HG02870 (cell line): ENCODE data around the gene TNFRSF21.
"Not testable (repeated sequence)": the region's sequence is repeated elsewhere in the genome, so short reads cannot be mapped to it uniquely, and the experiment has no call there.

Source experiments
- ATAC-seq: cut with Tn5 transposase; IDR thresholded peaks from one replicate; pipeline ENCODE4 v1.9.1; 2021; ENCODE audit warnings: mild to moderate bottlenecking, moderate library complexity; ENCODE audit not compliant: unreplicated experiment

TNFRSF21 gene

DNA sequence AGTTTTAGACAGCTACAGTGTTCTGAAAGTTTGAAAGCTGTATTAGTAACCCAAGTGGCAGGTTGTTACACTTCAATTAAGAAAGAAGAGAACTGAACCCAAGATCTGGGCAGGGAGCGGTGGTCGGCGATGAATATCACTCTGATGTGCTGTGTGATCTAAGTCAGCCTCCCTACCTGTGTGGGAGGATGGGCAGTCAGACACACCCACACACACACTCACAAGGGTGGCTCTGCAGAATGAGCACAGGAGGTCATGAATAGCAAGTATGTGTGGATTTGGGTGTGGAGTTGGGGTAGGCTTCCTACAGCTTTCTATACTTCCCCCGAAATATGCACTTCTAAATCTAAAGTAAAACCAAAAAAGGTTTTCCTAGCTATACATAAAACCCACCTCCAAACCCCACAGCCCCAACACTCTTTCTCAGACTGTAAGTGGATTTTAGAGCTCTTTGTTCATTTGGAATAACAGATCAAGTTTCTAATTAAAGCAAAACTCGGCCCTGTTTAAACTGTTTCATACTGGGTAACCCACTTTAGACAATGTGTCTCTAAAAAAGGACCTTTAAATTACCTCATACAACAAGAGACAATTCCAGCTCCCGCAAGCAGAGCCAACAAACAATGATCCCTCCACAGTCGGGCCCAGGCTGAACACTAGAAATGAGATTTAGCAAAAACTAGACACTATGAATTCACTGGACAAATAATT is 19.4 kb downstream of the TNFRSF21 start:
- no peak for ATAC-seq

DNA sequence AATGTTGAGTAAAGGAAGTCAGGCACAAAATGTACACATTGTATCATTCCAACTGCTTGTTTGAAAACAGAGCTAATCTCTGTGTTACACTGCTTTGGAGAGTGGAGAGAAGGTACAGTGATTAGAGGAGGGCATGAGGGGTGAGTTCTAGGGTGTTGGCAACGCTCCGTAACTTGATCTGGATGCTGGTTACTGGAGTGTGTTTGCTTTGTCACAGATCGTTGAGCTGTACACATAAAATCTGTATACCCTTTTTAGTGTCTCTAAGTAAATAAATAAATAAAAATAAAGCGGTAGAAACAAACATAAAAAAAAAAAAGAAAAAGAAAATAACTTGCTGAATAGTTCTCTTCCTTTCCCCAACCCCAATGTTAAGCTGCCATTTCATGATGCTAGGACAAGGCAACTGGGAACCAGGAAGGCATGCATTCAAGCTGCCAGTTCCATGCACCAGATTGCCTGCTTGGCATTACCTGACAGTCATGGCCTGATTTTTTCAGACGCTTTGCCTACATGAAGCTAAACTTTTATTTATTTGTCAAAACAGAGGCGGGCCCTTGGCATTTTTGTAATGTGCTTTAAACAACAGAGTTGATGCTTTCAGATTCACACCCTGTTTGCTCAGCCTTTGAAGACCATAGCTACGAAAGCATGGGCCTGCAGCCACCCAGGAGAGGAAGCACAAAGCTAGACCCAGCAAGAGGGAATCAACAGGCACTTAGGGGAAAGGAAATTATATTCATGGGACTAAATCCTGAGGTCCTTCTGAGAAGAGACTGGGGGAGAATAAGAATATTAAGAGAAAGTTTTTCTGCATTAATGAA is 21.2 kb downstream of the TNFRSF21 start:
- ATAC-seq, result no peak

- no peak for ATAC-seq
Observed at GRCh38 chr6:47286301-47286700, 23.4 kb downstream of the TNFRSF21 start.

DNA sequence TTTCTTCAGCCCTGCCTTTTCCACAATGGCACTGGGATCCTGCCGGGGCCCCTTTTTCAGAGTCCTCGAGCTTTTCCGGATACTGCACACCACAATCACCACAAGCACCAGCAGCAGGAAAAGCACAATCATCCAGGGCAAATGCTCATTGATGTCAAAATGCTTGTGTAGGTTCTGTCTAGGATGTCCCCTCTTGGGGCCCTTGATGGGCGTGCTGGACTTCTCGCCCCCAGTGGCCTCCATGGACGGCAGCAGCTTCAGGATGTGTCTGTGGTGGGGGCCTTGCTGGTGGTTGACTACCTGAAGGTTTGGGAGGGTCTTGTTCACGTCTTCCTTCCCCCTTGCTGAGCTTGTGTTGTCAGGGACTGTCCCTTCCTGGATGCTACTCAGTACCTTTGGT is 25.7 kb downstream of the TNFRSF21 start:
- no peak for ATAC-seq

- no peak for ATAC-seq
Observed at GRCh38 chr6:47278545-47278944, 31.2 kb downstream of the TNFRSF21 start.

DNA sequence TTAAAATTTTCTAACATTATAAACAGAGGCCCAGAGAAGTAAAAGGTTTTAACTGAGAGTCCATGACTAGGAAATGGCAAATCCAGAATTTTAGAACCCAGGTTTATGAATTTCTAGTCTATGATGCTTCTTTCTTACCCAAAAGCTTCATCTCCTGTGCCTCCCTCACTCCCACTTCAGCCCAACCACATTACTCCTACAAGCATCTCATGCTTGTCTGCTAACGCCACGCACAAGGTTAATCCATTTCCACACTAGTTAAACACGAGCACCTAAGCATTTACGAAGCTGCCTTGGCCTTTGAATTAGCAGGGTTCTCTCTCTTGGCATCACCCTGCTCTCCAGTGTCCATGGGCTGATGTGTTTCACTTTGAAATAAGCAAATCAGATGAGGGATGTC is 32.0 kb downstream of the TNFRSF21 start:
- no peak for ATAC-seq

DNA sequence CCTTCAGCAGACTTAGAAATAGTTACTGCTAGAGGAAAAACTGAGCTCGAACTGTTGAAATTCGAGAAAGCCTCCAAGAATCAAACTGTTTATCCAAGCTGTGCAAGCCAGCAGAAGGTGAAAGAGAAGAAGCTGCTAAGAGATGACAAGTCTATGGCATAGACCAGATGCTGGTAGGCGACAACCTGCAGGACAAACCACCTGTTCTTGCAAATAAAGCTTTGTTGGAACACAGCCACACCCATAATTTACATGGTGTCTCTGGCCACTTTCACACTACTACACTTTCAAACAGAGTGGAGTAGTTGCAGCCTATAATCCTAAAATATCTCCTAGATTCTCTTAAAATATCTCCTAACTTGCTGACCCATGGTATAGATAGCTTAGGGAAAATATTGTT is 33.3 kb downstream of the TNFRSF21 start:
- no peak for ATAC-seq

- no peak for ATAC-seq
Observed at GRCh38 chr6:47275640-47276039, 34.1 kb downstream of the TNFRSF21 start.

GRCh38 chr6:47275132-47275531 is 34.6 kb downstream of the TNFRSF21 start:
- ATAC-seq, result not testable (repeated sequence)

DNA sequence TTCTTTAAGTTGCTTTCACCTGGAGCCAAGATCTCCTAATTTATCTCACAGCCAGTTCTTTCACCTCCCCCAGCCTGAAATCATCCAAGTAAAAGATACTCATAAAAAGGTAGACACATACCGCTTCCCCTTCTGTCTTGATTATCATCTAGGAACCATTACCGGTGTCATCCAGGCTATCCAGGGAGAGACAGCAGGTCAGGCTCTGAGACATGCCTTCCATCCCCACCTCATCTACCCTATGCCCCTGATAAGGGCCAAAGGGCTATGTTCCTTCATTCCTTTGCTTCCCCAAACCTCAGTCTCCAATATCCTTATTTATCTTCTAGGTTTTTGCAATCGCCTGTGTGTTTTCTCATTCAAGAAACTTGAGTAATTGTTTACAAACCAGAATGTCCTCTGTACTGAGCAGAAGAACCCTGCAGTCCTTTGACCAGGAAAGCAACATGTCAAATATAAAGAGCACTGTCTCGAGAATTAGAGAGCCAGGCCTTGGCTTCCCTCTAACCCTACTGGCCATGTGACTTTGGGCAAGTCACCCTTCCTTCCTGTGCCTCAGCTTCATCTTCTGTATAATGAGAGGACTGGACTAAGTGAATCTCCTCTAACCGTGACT is 41.0 kb downstream of the TNFRSF21 start:
- ATAC-seq, result no peak

GRCh38 chr6:47267301-47267700 is 42.4 kb downstream of the TNFRSF21 start:
- no peak for ATAC-seq

DNA sequence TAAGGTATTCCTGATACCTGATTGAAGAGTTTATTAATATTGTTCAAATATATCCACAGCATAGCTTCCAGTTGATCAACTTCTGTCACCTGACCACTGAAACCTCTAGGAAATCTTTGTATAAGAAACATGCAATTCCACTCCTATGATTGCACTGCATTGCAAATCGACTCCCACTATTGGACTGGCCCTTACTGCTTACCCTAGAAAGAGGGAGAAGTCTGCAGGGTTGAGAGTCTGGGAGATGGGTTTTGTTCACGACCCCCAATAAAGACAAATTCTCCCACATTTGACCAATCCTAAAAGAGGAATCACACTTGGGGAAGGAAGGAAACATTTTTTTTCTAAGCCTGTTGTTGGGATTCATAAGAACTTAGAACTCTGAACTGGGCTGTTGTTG is 43.7 kb downstream of the TNFRSF21 start:
- no peak for ATAC-seq

DNA sequence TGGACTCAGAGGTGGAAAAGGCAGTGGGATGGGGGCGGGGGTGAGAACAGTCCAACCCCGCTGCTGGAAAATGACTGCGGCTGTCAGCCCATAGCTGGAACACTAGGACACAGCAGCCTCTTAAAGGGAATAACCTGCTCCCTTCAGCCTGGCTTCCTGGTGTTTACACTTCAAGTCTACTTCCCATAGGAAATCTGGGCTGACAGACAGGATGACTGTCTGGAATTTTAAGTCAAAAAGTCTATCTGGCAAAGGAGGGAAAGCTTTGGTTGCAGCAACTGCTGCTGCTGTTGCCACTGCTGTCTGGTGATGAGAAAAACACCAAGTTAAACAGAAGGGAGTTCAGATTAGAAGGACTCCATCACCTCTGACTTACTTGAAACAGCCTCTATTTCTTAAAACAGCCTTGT is 44.9 kb downstream of the TNFRSF21 start:
- ATAC-seq, result no peak

DNA sequence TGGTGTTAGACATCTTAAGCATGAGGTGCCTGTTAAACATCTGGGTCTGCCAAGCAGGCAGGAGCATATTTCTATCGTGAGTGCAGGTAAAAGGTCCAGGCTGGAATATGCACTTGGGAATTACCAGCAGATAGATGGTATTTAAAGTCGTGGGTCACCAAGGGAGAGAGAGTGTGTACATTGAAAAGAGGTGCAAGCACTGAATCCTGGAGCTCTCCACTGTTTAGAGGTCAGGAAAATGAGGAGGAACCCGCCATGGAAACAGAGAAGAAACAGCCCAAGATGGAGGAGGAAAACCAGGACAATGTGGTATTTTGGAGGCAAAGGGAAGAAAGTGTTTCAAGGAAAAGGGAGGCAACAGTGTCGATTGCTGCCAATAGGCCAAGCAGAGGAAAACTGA is 46.4 kb downstream of the TNFRSF21 start:
- ATAC-seq, result no peak

- ATAC-seq, result no peak
Observed at GRCh38 chr6:47262231-47262630, 47.5 kb downstream of the TNFRSF21 start.

DNA sequence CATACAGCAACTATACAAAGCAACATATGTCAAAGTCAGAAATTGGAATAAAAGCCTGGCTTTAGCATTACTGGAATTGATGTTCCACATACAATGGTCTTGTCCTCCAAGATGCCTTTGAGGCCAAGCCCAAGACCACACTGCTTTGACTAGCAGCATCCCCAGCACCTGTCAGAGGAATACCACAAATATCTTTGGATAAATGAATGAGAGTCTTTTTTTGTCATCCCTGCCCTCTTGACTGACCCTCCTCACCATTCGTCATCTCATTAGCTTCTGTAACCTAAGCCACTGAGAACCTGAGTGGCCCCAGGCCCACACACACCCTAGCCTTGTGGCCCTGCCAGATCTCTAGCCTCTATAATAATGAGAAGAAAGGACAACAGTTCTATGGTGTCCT is 48.5 kb downstream of the TNFRSF21 start:
- no peak for ATAC-seq

- ATAC-seq, result no peak
Observed at GRCh38 chr6:47260021-47260420, 49.7 kb downstream of the TNFRSF21 start.

DNA sequence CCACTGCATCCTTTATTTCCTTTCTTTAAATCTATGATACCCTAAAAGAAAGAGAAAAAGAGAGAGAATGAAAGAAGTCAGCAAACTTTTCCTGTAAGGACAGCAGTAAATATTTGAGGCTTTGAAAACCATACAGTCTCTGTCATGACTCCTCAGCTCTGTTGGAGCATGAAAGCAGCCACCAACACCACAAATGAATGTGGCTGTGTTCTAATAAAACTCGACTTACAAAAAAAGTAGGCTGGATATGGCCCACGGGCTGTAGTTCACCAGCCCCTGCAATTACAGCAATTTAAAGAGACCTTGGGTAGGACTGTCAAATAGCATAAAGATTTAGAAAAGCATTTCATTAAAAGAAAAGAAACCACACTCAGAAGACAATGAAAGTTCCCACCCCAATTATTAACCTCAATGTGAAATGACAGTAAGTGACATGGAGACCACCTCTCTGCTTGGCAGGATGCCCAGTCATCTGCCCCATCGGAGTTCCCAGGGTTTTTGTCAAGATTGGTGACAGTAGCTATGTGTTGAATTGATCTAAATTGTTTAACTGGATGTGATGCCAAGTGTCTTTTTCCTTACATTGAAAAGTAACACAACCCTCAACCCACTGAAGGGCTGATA is 50.9 kb downstream of the TNFRSF21 start:
- ATAC-seq, result no peak

DNA sequence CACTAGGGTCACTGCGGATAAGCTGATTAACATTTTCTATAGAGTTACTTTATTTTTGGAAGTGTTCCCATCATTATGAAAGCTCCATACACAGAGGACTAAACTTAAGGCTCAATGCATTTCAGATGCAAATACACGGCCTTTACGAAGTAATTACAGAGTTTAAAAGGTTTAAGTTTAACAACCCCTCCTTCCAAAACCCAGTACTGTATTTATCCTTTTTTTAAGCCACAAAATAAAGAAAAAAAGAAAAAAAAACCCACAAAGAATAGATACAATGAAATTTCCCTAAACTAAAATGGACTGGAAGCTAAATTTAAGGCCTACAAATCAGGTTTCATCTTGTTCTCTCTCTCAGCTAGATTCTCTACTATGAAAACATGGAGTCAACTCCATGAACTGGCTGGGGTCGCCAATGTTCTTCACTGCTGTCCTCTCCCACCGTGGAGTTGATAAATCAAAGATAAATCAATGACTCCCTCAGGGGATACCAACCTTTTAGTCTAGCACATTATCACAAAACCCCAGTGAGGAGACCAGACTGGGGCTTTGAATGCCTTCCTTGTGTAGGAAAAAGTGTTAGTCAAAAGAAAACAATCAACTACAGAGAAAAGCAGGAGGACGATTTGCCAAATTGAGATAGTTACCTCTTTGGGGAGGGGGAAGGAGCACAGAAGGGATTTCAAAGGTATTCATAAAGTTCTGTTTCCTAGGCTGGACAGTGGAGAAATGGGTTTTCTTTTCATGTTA is 52.5 kb downstream of the TNFRSF21 start:
- ATAC-seq, result no peak

DNA sequence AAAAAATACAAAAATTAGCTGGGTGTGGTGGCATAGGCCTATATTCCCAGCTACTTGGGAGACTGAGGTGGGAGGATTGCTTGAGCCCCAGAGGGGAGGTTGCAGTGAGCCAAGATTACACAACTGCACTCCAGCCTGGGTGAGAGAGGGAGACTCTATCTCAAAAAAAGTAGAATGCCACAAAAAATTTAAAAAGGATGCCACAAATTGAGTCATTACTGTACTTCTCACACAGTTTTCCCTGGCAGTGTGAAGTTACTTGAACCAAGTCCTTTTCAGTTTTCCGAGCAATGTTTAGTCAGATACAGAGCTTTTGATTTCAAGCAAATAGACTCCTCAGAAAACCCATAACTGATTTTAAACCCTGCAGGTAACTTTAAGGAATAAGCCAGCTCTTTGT is 53.3 kb downstream of the TNFRSF21 start:
- ATAC-seq, result no peak

DNA sequence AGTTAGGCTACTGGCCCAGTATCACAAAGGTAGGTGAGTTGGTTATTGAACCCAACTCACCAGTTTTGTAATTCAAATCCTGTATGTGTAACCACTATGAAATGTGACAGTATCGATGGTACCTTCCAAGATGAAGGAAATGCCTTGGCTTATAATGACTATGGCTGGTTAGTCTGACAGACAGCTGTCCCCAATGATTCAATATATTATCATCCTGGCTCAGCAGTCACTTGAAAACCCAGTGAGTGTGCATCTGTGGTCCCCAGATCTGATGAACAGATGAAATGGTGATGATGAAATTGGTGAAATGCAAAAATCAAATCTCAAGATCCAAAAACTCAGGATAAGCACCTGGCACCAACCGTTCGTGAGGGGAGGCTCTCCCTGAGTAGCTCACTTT is 54.8 kb downstream of the TNFRSF21 start:
- ATAC-seq, result no peak
